ENCODE results near the gene SPHK2.

The SPHK2 gene

GRCh38 chr19:48591021-48591420 is 28.3 kb upstream of the SPHK2 start:
- Histone ChIP-seq H3K9ac (ENCODE audit: low read length) (no peak overlapping the region), H3K4me1 (ENCODE audit: control insufficient read depth, insufficient read depth, low read length) (peaks cover 11% of the 10 kb centered on the region), H3K27me3 (replicated peaks; ENCODE audit: control insufficient read depth, insufficient read depth, low read length) (no peaks in the 10 kb centered on the region), H3K4me3 (ENCODE audit: low read length) (no peak overlapping the region), H3K36me3 (ENCODE audit: control insufficient read depth, insufficient read depth, low read length, severe bottlenecking) (no peaks in the 10 kb centered on the region), H3K9me3 (ENCODE audit: control insufficient read depth, low read length) (no peaks in the 10 kb centered on the region)
- DNase-seq (ENCODE audit: low read depth) = no peak

GRCh38 chr19:48595171-48595570 is 24.1 kb upstream of the SPHK2 start:
- no peak overlapping the region for H3K4me3 ChIP-seq (ENCODE audit: low read length)
- DNase-seq (ENCODE audit: low read depth) = no peak
- peaks cover 18% of the 10 kb centered on the region for H3K27me3 ChIP-seq (replicated peaks; ENCODE audit: control insufficient read depth, insufficient read depth, low read length)
- H3K4me1 ChIP-seq (ENCODE audit: control insufficient read depth, insufficient read depth, low read length) = no peaks in the 10 kb centered on the region
- H3K9me3 ChIP-seq (ENCODE audit: control insufficient read depth, low read length) = no peaks in the 10 kb centered on the region
- no peaks in the 10 kb centered on the region for H3K36me3 ChIP-seq (ENCODE audit: control insufficient read depth, insufficient read depth, low read length, severe bottlenecking)
- no peak overlapping the region for H3K9ac ChIP-seq (ENCODE audit: low read length)

- no peak for DNase-seq (ENCODE audit: low read depth)
- H3K36me3 ChIP-seq (ENCODE audit: control insufficient read depth, insufficient read depth, low read length, severe bottlenecking) = no peaks in the 10 kb centered on the region
- H3K27me3 ChIP-seq (replicated peaks; ENCODE audit: control insufficient read depth, insufficient read depth, low read length) = peaks cover 18% of the 10 kb centered on the region
These were observed 23.5 kb upstream of the SPHK2 start for GRCh38 chr19:48595833-48596232.

DNA sequence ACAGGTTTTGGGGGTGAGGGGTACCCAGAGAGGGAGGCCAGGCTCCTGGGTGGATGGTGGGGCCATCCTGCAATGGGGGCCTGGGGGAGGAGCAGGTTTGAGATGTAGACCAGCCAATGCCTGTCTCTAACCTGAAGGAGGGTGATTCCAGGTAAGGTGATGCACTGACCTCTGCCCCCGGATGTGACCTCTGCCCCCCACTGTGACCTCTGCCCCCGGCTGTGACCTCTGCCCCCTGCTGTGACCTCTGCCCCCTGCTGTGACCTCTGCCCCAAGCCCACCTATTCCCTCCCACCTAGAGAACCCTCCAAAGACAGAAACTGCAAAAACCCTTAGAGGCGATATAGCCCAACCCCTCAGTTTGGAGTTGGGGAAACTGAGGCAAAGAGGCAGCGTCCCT is 23.1 kb upstream of the SPHK2 start:
- H3K36me3 ChIP-seq (ENCODE audit: control insufficient read depth, insufficient read depth, low read length, severe bottlenecking) = no peaks in the 10 kb centered on the region
- no peaks in the 10 kb centered on the region for H3K9me3 ChIP-seq (ENCODE audit: control insufficient read depth, low read length)
- no peak overlapping the region for H3K4me3 ChIP-seq (ENCODE audit: low read length)
- H3K27me3 ChIP-seq (replicated peaks; ENCODE audit: control insufficient read depth, insufficient read depth, low read length) = peaks cover 18% of the 10 kb centered on the region
- H3K4me1 ChIP-seq (ENCODE audit: control insufficient read depth, insufficient read depth, low read length) = no peaks in the 10 kb centered on the region
- DNase-seq (ENCODE audit: low read depth) = no peak
- no peak overlapping the region for H3K9ac ChIP-seq (ENCODE audit: low read length)

More at GRCh38 chr19:48595833-48596232, 23.5 kb upstream of the SPHK2 start:
- Histone ChIP-seq H3K9me3 (ENCODE audit: control insufficient read depth, low read length) (no peaks in the 10 kb centered on the region), H3K4me1 (ENCODE audit: control insufficient read depth, insufficient read depth, low read length) (no peaks in the 10 kb centered on the region), H3K4me3 (ENCODE audit: low read length) (no peak overlapping the region), H3K9ac (ENCODE audit: low read length) (no peak overlapping the region)

GRCh38 chr19:48596679-48597465 is 22.4 kb upstream of the SPHK2 start:
- no peaks in the 10 kb centered on the region for H3K36me3 ChIP-seq (ENCODE audit: control insufficient read depth, insufficient read depth, low read length, severe bottlenecking)
- no peak for DNase-seq (ENCODE audit: low read depth)

GRCh38 chr19:48598996-48599700 is 20.2 kb upstream of the SPHK2 start:
- peaks cover 22% of the 10 kb centered on the region for H3K27me3 ChIP-seq (replicated peaks; ENCODE audit: control insufficient read depth, insufficient read depth, low read length)
- H3K9me3 ChIP-seq (ENCODE audit: control insufficient read depth, low read length) = no peaks in the 10 kb centered on the region
- H3K9ac ChIP-seq (ENCODE audit: low read length) = no peak overlapping the region
- H3K36me3 ChIP-seq (ENCODE audit: control insufficient read depth, insufficient read depth, low read length, severe bottlenecking) = no peaks in the 10 kb centered on the region
- no peaks in the 10 kb centered on the region for H3K4me1 ChIP-seq (ENCODE audit: control insufficient read depth, insufficient read depth, low read length)
- H3K4me3 ChIP-seq (ENCODE audit: low read length) = no peak overlapping the region
- DNase-seq (ENCODE audit: low read depth) = no peak

More at GRCh38 chr19:48596679-48597465, 22.4 kb upstream of the SPHK2 start:
- H3K9me3 ChIP-seq (ENCODE audit: control insufficient read depth, low read length) = no peaks in the 10 kb centered on the region
- H3K4me1 ChIP-seq (ENCODE audit: control insufficient read depth, insufficient read depth, low read length) = no peaks in the 10 kb centered on the region
- no peak overlapping the region for H3K9ac ChIP-seq (ENCODE audit: low read length)
- peaks cover 18% of the 10 kb centered on the region for H3K27me3 ChIP-seq (replicated peaks; ENCODE audit: control insufficient read depth, insufficient read depth, low read length)
- H3K4me3 ChIP-seq (ENCODE audit: low read length) = no peak overlapping the region

GRCh38 chr19:48600679-48601417 is 18.5 kb upstream of the SPHK2 start:
- Histone ChIP-seq H3K4me1 (ENCODE audit: control insufficient read depth, insufficient read depth, low read length) (no peaks in the 10 kb centered on the region), H3K9me3 (ENCODE audit: control insufficient read depth, low read length) (no peaks in the 10 kb centered on the region), H3K9ac (ENCODE audit: low read length) (no peak overlapping the region), H3K4me3 (ENCODE audit: low read length) (no peak overlapping the region), H3K27me3 (replicated peaks; ENCODE audit: control insufficient read depth, insufficient read depth, low read length) (peaks cover 22% of the 10 kb centered on the region), H3K36me3 (ENCODE audit: control insufficient read depth, insufficient read depth, low read length, severe bottlenecking) (no peaks in the 10 kb centered on the region)
- DNase-seq (ENCODE audit: low read depth) = no peak

- H3K4me3 ChIP-seq (ENCODE audit: low read length) = no peak overlapping the region
- DNase-seq (ENCODE audit: low read depth) = no peak
- no peak overlapping the region for H3K9ac ChIP-seq (ENCODE audit: low read length)
- no peaks in the 10 kb centered on the region for H3K4me1 ChIP-seq (ENCODE audit: control insufficient read depth, insufficient read depth, low read length)
- peaks cover 14% of the 10 kb centered on the region for H3K27me3 ChIP-seq (replicated peaks; ENCODE audit: control insufficient read depth, insufficient read depth, low read length)
- H3K36me3 ChIP-seq (ENCODE audit: control insufficient read depth, insufficient read depth, low read length, severe bottlenecking) = no peaks in the 10 kb centered on the region
- H3K9me3 ChIP-seq (ENCODE audit: control insufficient read depth, low read length) = no peaks in the 10 kb centered on the region
These were observed 16.3 kb upstream of the SPHK2 start for GRCh38 chr19:48603001-48603400.

DNA sequence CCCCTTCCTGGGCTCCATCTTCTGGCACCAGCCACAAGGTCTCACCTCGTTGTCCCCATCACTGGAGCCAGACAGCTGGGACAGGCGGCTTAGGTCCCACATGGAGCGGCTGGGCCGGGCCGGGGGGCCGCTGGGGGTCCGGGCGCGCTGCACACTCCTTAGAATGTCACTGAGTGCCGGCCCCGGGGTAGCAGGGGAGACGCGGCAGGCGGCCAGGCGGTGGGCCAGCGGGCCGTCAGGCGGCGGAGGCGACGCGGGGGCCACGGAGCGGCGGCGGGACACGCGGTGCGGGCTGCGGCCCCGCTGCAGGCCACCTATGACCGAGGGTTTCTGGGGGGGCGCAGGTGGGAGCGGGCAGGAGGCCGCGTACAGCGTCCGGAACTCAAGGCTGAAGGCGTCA is 15.9 kb upstream of the SPHK2 start:
- Histone ChIP-seq H3K36me3 (ENCODE audit: control insufficient read depth, insufficient read depth, low read length, severe bottlenecking) (no peaks in the 10 kb centered on the region), H3K9me3 (ENCODE audit: control insufficient read depth, low read length) (no peaks in the 10 kb centered on the region), H3K27me3 (replicated peaks; ENCODE audit: control insufficient read depth, insufficient read depth, low read length) (peaks cover 13% of the 10 kb centered on the region), H3K4me1 (ENCODE audit: control insufficient read depth, insufficient read depth, low read length) (no peaks in the 10 kb centered on the region), H3K9ac (ENCODE audit: low read length) (no peak overlapping the region), H3K4me3 (ENCODE audit: low read length) (no peak overlapping the region)
- DNase-seq (ENCODE audit: low read depth) = no peak

DNA sequence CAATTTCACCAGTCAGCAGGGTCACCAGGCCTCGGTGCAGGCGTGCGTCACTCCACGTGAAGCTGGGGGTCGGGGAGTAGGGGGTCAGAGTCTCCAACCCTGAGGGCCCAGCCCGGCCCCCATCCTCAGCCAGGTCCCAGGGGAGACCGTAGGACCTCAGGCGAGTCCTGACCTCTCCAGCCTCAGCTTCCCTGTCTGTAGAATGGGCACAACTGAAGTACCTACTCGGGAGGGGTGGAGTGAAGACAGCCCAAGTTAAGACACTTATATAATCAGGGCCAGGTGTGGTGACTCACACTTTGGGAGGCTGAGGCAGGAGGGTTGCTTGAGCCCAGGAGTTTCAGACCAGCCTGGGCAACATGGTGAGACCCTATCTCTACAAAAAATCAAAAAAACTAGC is 15.5 kb upstream of the SPHK2 start:
- no peaks in the 10 kb centered on the region for H3K36me3 ChIP-seq (ENCODE audit: control insufficient read depth, insufficient read depth, low read length, severe bottlenecking)
- H3K9me3 ChIP-seq (ENCODE audit: control insufficient read depth, low read length) = no peaks in the 10 kb centered on the region
- H3K9ac ChIP-seq (ENCODE audit: low read length) = no peak overlapping the region
- DNase-seq (ENCODE audit: low read depth) = no peak
- H3K4me3 ChIP-seq (ENCODE audit: low read length) = no peak overlapping the region
- H3K27me3 ChIP-seq (replicated peaks; ENCODE audit: control insufficient read depth, insufficient read depth, low read length) = peaks cover 9% of the 10 kb centered on the region
- no peaks in the 10 kb centered on the region for H3K4me1 ChIP-seq (ENCODE audit: control insufficient read depth, insufficient read depth, low read length)

Data from adipocyte (in vitro differentiated cells).